ENCODE measurements around the gene MIDN.
A peak's percentile ranks its signal among the peaks of the same experiment; 100 is the strongest.
"Not testable (repeated sequence)": the region's sequence is repeated elsewhere in the genome, so short reads cannot be mapped to it uniquely, and the experiment has no call there.

Gene MIDN

DNA sequence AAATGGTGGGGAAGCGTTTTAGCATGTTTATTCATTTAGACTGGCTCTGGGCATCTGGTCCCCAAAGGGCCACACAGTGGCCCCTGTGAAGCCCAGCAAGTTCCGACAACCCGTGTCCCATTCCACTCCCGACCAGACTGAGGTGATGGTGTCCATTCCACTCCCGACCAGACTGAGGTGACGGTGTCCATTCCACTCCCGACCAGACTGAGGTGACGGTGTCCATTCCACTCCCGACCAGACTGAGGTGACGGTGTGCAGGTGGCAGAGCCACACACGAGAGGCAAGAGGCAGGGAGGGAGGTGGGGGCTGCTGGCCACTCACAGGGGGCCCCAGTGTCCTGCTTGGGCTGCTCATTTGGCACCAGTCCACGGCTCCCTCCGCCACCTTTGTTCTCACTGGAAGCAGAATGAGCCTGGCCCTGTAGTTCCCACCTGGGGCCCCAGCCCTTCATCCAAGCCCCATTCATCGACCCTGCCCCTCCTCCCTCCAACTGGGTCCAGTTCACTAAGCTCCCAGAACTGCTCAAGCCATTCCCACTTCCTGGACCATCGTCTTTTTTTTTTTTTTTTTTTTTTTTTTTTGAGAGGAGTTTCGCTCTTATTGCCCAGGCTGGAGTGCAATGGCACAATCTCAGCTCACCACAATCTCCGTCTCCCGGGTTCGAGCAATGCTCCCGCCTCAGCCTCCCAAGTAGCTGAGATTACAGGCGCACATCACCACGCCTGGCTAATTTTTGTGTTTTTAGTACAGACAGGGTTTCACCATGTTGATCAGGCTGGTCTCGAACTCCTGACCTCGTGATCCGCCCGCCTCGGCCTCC lies 1.9 kb upstream of the MIDN start:
- DNase-seq, result not testable (repeated sequence)

DNA sequence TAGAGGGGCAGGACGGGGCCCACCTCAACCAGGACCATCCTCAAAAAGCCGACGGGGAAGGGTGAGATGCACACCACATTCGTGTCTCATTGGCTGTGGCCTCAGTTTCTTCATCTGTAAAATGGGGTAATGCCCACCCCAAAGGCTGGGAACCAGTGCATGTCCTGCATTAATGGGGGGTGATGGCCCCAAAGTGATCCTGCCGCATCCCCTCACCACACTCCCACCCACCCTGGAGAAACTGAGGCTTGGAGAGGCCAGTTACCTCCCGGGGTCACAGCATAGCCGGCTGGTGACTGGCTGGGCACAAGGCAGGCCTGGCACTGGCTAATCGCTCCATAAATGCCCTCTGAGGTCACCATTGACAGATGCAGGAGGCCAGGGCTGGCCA lies 640 bp upstream of the MIDN start:
- DNase-seq, result no peak

DNA sequence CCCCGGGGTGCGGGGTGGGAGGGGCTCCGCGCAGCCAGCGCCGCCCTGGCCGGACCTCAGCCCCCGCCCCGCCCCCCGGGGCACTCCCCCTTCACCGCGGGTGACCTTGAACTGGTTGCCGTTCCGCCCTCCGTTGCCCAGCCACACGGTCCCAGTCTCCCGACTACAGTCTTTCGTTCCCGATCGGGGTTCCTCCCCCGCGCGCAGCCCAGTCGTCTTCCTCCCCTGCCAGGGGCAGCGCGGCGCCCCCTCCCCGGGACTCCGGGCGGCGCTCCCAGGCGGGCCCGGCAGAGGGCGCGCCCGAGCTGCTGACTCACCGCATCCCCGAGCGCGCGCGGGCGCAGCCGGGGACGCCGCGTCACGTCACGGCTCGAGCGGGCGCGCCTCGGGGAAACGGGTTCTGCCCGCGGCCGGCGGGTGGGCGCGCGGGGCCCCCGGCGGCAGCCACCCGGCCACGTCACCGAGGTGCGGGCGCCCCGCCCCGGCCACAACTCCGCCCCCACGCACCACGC lies 459 bp downstream of the MIDN start:
- DNase-seq, result peak; percentile 79

DNA sequence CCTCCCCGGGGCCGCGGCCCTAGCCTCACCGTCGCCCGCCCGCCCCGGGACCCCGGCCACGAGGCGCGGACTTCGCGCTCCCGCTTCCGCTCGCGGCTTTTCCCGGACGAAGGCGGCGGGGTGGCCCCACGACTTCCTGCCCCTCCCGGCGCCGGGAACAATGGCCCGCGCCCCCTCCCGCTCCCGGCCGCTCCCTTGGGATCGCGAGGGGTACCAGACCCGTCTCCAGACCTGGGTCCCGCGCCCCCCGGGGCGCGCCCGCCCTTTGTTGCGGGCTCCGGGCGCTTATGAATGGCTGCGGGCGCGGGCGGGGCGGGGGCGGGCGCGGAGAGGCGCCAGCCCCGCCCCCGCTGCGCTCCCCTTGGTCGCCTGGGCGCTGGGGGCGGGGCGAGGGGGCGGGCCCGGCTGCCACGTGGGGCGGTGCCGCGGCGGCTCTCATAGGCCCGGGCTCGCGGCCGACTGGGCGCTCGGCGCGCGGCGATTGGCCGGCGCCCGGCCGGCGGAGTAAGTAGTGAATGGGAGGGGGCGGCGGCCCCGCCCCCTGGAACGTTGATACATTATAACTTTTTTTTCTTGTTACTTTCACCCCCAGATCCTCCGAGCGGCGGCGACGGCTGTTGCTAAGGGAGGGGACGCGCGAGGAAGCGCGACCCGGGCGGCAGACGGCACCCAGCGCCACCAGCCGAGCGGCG lies 1.1 kb downstream of the MIDN start:
- DNase-seq, result peak; percentile 96

DNA sequence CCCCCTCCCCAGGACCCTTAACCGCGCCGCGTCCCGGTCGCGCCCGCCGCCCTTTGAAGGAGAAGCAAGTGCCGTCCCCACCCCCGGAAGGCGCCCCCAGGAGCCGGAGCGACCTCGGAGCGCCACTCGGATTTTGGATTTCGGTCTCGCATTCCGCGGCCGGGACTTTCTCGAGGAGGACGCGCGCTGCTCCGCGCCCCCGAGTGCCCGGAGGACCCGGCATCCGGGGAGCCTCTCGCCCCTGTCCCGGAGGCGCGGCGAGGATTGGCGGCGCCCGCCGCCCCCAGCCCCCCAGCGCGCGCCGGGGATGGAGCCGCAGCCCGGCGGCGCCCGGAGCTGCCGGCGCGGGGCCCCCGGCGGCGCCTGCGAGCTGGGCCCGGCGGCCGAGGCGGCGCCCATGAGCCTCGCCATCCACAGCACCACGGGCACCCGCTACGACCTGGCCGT lies 1.6 kb downstream of the MIDN start:
- no peak for DNase-seq

DNA sequence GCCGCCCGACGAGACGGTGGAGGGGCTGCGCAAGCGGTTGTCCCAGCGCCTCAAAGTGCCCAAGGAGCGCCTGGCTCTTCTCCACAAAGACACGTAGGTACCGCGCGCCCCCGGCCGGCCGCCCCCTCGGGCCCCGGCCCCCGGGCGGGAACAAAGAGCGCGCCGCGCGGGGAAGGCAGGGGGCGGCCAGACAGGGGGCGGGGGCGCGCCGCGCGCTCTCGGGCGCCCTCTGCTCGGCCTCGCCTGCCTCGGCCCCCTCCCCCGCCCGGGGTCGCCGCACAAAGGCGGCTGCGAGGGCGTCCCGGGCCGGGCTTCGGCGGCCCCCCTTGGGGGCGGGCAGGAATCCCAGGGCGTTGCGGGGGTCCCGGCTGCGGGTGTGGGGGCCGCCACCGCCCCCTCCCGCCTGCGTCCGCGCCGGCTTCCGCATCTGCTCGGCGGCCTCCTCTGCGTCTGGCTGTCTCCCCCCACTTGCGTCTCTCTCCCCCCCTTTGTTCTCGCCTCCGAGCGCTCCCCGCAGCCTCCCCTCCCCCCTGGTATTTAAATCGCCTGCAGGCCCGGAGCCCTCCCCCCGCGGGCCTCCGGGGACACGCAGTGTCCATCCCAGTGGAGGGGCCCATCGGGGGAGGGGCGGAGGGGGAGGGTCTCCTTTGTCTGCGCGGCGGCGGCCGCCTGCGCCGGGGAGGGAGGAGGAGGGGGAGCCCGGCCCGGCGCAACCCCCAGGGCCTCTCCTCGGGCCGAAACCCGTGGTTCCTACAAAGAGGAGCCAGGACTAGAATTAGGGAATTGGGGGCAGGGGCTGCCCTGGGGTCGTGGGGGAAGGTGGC lies 2.3 kb downstream of the MIDN start:
- DNase-seq, result peak; percentile 44

DNA sequence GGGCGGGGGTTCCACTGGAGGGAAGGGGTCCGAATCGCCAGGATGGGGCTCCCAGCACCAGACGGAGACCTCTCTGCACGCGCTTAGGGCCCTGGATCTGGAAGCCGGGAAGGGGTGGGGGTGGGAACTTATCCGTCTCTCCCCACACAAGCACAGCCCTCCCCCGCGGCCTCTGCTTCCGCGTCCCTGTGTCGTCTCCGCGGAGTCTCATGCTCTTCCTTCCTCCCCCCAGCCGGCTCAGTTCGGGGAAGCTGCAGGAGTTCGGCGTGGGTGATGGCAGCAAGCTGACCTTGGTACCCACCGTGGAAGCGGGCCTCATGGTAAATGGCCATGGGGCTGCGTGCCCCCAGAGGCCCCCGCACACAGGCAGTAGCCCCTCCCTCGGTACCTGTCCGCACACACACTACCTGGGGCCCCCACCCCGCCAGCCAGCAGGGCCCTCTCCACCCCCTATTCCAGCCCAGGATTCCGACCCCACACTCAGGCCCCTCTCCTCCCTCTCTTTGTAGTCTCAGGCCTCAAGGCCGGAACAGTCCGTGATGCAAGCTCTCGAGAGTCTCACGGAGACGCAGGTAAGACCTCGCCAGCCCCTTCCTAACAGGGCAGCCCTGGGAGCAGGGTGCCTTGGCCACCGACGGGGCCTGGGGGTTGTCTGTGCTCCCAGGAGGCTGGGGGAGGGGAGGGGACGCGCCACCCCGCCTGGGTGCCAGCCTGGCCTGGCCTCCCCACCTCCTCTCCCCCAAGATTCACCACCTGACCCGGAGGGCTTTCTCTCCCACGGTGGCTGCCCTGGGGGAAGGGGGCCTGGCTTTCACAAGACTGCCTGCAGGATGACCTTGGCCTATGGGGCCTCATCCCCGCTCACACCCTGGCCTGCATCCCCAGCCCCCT lies 3.2 kb downstream of the MIDN start:
- DNase-seq, result peak; percentile 75

DNA sequence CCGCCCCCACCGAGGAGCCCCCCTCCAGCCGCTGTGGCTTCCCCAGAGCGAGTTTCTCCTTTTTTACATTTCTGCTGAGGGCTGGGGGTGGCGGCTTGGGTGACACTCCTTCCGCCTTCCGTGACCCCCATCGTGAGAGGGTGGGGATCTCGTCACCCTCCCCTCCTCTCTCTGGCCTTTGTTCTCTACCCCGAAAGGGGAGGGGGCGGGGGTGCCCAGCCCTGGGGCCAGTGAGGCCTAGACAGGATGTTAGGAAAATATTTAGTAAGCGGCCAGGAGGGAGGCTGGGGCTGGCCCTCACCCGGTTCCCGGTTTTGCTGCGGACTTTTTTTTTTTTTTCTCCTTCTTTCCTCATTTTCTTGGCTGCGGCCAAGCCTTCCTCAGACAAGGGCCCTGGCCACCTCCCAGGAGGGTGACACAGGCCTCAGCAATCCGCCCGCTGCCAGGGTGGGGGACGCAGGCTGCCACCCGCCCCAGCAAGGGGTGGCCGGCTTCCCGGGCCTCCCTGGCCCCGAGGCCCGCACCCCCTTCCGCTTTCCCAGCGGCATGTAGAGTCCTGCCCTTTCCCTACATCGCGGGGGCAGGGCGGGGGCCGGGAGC lies 3.9 kb downstream of the MIDN start:
- peak; percentile 77 for DNase-seq

DNA sequence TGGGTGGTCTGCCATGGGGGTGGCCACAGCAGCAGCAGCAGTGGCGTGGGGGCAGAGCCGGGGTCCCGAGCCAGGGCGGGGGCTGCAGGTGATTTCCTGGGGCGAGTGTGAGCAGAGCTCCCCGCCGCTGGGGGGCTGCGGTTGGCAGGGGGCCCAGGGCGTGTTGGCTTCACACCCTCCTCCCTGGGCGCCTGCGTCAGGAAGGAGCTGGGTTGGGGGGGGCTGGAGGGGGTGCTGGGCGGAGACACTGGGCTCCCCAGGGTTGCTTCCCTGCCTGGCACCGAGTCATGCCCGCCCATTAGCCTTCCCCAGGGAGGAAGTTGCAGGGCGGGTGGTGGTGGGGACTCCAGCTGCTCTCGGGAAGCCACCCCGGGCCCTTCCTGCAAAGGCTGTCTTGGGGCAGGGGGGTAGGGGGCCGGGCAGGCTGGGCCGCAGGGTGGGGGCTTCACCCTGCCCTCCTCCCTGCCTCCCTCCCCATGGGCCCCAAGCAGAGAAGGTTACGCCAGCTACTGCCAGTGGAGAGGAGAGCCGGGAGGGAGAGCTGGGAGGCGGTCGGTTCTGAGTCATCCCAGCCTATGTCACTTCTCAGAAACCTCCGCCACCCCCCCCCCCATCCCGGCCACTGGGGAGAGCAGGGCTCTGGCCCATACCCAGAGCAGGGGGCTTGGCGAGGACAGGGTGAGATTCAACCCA lies 4.6 kb downstream of the MIDN start:
- peak; percentile 91 for DNase-seq

DNA sequence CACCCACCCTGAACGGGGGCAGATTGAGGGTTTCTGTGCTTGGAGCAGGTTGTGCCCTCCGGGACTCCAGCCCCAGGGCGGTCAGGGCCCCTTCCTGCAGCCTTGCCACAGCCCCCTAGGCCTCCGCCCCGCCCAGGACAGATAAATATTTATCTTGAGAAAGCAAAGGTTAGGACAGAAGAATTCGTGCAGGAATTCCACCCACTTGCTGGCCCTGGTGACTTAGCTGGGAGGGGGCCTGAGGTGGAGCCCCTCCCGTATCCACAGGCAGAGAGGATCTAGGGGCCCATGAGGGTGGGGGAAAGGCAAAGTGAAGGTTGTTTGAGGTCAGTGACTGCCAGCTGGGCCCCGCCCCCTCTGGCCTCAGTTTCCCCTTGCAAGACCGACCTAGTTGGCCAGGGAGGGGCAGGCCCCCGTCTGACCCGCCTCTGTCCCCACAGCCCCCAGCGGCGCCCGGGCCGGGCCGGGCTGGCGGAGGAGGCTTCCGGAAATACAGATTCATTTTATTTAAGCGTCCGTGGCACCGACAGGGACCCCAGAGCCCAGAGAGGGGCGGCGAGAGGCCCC lies 5.2 kb downstream of the MIDN start:
- no peak for DNase-seq

DNA sequence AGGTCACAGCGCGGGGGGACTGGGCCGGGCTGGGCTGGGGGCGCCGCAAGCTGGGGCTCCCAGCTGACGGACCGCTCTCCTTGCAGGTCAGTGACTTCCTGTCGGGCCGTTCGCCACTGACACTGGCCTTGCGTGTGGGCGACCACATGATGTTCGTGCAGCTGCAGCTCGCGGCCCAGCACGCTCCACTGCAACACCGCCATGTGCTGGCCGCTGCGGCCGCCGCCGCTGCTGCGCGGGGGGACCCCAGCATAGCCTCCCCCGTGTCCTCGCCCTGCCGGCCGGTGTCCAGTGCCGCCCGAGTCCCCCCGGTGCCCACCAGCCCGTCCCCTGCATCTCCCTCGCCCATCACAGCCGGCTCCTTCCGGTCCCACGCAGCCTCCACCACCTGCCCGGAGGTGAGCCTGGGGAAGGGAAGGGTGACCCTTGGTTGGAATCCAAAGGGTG lies 5.7 kb downstream of the MIDN start:
- no peak for DNase-seq

DNA sequence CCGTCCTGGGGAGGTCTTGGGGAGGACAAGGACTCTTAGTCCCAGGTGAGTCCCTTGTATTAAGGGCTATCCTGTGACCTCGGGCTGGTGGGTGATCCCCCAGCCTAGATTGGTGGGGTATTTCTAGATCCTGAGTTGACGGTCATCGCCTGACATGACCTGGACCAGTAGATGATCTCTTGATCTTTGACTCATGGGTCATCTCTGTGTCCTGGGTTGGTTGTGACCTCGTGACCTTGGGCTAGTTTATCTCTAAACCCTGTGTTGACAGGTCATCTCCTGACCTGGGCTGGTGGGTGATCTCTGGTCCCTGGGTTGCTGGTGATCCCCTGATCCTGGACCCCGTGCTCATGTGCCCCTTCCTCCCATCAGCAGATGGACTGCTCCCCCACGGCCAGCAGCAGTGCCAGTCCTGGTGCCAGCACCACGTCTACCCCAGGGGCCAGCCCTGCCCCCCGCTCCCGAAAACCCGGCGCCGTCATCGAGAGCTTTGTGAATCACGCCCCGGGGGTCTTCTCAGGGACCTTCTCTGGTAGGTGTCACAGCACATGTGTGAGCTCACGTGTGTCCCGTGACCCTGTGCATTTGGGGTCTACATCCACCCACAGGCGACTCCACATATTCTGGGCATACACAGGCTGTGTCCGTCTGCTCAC lies 6.3 kb downstream of the MIDN start:
- no peak for DNase-seq

DNA sequence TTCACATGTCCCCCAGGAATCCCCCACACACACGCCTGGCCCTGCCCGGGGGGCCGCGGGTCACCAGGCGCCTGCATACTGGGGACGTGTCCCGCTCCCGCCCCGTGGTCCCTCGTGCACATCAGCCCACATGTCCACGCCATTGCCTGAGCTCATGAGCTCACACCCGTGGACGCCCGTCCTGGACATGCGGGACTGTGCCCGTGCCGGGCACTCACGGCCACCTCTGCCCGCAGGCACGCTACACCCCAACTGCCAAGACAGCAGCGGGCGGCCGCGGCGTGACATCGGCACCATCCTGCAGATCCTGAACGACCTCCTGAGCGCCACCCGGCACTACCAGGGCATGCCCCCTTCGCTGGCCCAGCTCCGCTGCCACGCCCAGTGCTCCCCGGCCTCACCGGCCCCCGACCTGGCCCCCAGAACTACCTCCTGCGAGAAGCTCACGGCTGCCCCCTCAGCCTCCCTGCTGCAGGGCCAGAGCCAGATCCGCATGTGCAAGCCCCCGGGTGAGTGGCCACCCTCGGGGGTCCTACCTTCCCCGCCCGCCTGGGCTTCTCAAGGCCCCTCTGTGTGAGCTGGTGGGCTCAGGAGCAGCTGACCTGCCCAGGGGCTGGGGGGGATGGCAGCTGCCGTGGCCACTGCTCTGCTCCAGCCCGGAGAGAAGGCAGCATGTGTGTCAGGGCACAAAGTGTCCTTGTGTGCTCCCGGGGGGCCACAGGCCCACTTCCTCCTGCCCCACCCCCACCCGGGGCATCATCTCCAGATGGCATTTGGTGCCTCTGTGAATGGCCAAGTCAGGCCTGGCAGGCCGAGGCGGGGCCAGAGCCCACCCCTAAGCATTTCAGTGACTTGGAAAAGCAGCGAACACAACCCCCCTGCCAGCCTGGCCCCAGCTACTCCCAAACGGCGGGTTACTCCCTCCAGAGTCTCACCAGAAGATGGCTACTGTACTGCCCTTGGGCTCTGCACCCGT lies 7.1 kb downstream of the MIDN start:
- DNase-seq, result no peak

DNA sequence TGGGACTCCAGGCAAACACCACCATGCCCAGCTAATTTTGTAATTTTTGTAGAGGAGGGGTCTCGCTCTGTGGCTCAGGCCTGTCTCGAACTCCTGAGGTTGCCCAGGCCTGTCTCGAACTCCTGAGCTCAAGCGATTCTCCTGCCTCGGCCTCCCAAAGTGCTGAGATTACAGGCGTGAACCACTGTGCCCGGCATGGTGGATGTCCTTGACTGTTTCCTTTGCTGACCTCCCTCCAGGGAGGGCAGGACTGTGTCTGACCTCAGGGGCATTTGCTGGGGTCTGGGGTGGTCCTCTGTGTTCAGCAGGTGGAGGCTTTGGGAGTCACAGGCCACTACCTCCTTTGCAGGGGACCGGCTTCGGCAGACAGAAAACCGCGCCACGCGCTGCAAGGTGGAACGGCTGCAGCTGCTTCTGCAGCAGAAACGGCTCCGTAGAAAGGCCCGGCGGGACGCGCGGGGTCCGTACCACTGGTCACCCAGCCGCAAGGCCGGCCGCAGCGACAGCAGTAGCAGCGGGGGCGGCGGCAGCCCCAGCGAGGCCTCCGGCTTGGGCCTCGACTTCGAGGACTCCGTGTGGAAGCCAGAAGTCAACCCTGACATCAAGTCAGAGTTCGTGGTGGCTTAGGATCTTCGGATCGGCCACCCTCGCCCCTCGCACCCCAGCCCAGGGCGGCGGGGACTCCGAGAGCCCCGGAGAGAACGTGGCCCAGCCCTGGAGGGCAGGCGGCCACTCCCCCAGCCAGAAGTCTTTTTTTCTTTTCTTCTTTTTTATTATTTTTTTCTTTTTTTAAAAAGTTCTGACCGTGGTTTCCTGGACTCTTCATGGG lies 8.5 kb downstream of the MIDN start:
- DNase-seq, result no peak

DNA sequence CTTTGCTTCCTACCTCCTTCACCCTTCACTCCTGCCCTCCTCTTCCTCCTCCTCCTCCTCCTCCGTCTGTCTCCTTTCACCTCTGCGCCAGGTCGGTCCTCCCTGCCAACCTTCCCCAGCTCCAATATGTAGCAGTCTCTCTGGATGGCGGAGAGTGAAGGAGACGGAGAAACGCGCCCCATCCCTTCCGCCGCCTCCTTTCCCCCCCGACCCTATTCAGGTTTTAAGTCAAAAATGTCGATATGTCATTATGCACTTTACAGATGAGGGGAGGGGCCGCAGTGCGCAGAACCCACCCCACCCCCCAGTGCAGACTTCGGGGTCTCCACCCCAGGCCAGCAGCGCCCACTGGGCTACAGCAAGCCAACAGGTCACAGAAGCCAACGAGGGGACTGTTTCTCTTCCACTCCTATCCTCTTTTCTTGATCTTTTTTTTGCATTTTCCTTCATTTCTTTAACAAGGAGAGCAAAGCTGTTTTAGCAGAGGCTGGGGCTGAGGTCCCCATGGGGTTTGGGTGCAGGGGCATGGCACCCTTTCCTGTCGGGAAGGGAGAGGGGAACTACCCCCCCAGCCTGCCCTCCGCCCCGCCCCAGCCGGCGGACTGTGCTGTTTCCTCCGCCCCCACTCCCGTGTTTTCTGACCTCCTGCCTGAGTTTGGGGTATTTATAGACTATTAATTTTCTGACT lies 9.2 kb downstream of the MIDN start:
- no peak for DNase-seq

DNA sequence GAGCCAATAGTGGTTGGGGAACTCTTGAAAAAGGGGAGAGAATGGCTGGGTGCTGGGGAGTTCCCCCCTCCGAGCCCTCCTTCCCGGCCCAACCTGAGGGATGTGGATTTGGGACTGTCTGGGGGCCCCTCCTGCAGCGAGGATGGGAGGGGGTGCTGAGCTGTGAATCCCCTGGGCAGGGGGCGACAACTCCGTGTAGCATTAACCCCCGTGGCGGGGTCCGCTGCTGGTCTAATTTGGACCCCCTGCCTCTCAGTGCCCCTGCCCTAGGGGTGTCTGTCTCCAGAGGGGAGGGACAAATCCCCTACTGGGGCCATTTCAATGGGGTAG lies 9.7 kb downstream of the MIDN start:
- no peak for DNase-seq

DNA sequence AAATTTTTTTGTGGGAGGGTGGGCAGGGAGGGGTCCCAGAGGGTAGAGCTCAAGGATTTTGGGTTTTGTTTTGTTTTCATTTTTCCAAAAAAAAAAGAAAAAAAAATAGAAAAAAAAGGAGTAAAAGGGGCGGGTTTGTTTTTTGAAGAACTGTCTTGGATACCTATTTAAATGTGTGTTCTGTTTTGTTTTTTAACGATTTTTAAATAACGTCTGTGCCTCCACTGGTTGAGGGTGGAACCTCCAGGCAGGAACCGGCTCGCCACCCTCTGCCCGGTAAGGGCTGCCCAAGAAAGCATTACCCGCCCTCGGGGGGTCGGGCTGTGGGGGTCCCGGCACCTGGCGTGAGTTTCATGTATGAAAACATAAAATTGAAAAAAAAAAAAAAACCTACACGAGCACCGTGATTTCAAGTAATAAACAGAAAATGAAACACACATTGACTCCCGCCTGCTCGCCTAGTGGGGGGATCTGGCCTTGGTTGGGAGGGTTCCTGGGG lies 10.4 kb downstream of the MIDN start:
- no peak for DNase-seq

Data from activated CD4-positive, alpha-beta T cell treated with anti-CD3 and anti-CD28 coated beads, Interleukin-10, Interleukin-2, amounts not matched to agents 100 ng/mL and 50 ng/mL, durations not matched to agents 16 hours and 8 hours (primary cell).